GM18909 (cell line): ENCODE measurements around the gene PSMD13.
A peak's percentile ranks its signal among the peaks of the same experiment; 100 is the strongest.
"Not testable (repeated sequence)": the region's sequence is repeated elsewhere in the genome, so short reads cannot be mapped to it uniquely, and the experiment has no call there.

Source experiments
- ATAC-seq: cut with Tn5 transposase; IDR thresholded peaks from one replicate; pipeline ENCODE4 v1.9.1; 2021; ENCODE audit warnings: mild to moderate bottlenecking; ENCODE audit not compliant: unreplicated experiment, poor library complexity

The PSMD13 gene

GRCh38 chr11:215581-216037 is 21.2 kb upstream of the PSMD13 start:
- no peak for ATAC-seq

- ATAC-seq: no peak
Observed at GRCh38 chr11:216081-216974, 20.4 kb upstream of the PSMD13 start.

DNA sequence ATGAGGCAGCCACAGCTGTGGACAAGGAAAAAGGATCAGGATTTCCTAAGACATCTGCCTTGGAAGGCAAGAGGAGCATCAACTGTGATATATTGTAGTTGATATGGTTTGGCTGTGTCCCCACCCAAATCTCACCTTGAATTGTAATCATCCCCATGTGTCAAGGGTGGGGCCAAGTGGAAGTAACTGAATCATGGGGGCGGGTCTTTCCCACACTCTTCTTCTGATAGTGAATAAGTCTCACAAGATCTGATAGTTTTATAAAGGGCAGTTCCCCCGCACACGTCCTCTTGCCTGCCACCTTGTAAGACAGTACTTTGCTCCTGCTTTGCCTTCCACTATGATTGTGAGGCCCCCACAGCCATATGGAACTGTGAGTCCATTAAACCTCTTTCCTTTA is 19.1 kb upstream of the PSMD13 start:
- no peak for ATAC-seq

DNA sequence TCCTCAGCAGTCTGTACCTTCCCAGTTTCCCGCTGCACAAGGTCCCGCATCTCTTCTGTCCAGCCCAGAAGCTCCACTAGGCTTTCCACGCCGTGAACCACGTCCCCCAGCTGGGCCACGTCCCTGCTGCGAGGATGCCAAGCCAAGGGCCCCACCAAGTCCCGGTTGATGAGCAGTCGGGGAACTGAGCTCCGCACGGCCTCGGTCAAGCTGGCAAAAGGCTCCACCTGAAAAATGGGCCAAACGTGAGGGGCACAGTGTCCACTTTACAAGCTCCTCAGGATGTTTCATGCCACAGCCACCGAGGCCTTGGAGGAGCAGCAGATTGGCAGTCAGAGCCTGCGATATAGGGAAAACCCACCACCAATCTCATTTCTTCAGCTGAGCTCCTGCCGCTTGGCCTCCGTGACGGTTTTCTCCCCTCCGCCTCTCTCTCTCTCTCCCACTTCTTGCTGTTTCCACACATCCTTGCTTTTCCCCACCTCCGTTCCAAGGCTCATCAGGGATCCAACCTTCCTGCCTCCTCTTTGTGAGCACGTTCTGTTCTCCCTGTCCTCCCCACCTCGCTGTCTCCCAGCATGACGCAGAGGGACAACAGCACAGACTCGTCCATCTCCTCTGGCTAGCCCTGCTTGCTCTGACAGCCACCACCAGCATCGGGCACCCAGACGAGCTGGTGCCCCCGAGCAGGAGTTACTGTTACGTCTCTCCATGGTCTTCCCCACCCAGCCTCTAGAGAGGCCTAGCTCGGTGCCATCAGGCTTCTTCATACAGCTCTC is 17.8 kb upstream of the PSMD13 start:
- no peak for ATAC-seq

DNA sequence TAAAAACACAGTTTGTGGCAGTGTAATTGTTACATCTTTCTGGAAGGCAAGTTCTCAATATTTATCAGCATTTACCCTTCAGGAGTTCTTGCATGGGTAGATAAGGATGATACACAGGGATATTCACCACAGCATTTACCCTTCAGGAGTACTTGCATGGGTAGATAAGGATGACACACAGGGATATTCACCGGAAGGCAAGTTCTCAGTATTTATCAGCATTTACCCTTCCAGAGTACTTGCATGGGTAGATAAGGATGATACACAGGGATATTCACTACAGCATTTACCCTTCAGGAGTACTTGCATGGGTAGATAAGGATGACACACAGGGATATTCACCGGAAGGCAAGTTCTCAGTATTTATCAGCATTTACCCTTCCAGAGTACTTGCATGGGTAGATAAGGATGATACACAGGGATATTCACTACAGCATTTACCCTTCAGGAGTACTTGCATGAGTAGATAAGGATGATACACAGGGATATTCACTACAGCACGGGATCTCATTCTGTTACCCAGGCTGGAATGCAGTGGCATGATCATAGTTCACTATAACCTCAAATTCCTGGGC is 16.0 kb upstream of the PSMD13 start:
- not testable (repeated sequence) for ATAC-seq

DNA sequence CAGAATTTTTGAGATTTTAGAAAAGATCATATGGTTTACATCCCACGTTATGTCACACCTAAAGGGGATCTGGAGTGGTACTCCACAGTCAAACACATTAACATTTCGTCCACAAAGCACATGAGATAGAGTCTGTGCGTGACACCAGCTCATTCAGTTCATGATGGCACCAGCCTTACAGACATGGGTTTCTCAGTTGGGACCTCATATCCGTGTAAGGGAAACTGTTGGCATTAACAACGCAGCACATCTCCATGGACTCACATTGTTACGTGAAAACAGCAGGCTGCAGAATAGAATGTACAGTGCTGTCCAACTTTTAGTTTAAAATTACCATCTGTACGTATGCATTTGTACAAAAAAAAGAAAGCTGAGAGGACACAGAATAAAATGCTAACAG is 15.2 kb upstream of the PSMD13 start:
- ATAC-seq: no peak

- ATAC-seq: no peak
Observed at GRCh38 chr11:221998-222789, 14.6 kb upstream of the PSMD13 start.

GRCh38 chr11:223026-223789 is 13.6 kb upstream of the PSMD13 start:
- no peak for ATAC-seq

DNA sequence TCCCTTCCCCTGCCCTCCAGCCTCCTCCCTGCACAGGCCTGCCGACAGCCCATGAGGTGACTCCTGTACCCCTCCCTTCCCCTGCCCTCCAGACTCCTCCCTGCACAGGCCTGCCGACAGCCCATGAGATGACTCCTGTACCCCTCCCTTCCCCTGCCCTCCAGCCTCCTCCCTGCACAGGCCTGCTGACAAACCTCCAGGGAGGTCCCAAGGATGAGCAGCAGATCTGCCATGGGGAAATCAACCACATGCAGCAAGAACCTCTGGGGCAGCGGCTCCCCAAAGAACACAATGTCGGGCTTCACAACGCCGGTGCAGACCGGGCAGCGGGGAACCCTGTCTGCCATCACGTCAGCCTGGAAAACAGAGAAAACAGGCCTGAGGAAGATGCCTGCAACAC is 12.9 kb upstream of the PSMD13 start:
- ATAC-seq: no peak

DNA sequence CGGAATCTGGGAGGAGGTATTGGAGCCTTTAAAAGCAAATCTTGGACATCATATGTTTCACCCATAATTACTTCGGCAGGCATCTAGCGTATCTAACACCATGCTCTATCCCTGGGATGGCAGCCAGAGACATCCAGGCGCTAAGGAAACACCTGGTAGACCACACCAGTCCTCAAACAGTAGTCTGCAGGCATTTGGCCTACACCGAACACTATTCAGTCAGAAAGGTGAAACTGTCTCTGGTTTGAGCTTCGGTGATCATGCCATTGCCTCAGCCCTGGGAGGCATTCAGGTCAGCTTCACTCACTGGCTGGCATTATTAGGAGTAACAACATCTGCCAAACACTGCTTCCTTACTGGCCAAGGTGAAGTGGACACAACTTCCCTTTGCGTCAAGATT is 12.4 kb upstream of the PSMD13 start:
- ATAC-seq: no peak

DNA sequence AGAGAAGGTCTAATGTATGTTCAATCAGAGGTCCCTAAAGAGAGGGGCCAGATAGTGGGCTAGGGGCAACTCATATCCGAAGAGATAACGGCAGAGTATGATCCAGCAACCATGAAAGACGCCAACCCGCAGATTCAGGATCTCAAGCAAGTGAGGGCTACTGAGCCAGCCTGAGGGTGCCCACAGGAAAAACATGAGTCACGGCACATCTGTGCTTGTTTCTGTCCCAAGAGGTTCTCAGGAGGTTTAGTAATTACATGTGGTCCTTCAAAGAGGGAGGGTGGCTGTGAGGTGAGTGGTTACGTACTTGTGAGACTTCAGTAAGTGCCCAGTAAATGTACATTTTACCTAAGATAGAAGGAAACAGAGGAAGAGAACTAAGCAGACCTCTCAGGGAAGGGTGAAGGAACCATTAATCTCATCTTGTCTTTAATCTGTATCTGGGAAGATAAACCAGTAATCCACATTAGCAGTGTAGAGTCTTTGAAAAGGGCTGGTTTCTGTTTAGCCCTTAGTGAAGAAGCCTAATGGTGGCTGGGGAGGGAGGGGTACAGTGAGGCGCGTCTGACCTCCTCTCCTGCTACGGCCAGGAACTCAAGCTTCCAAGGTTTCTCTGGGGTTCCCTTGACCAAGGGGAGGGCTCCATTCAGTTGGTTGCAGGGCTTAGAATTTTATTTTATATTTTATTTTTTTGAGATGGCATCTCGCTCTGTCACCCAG is 10.9 kb upstream of the PSMD13 start:
- no peak for ATAC-seq

- no peak for ATAC-seq
Observed at GRCh38 chr11:227824-228379, 8.9 kb upstream of the PSMD13 start.

GRCh38 chr11:230431-230830 is 6.3 kb upstream of the PSMD13 start:
- ATAC-seq: no peak

GRCh38 chr11:232783-233565 is 3.8 kb upstream of the PSMD13 start:
- ATAC-seq: no peak

DNA sequence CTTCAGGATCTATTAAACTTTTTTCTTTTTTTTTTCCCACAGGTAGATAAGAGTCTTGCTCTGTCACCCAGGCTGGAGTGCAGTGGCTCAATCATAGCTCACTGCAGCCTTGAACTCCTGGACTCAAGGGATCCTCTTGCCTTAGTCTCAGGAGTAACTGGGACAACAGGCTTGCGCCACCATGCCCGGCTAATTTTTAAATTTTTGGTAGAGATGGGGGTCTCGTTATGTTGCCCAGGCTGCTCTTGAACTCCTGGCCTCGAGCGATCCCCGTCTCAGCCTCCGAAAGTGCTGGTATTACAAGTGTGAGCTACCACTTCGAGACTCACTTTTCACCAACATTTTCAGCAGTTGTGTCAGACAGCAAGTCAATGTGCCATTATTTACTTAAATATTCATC is 1.6 kb upstream of the PSMD13 start:
- no peak for ATAC-seq

DNA sequence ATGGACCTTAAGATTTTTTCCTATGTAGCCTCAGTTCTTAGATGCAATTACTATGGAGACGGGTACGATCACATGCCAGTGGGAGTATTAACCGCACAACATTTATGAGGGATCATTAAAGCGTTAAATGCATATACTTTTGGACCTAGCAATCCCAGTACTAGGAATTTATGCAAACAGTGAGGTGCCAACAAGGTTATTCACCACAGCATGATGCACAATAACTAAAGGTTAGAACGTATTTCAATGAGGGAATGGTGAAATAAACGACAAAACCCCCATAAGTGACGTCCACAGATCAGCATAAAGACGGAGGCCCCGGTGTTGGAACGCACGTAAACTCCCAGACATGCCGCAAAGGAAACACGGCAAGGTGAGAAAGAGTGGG is 1.2 kb upstream of the PSMD13 start:
- ATAC-seq: peak; percentile 22

- peak; percentile 78 for ATAC-seq
Observed at GRCh38 chr11:235997-236773, 591 bp upstream of the PSMD13 start, which contains the start of gene SIRT3. SIRT3 (minus strand) TSS chr11:236342; CDS start chr11:236328, 14 bp downstream.
